IMR-90 (cell line): ENCODE results near the gene SLC4A1AP. TPM values are rescaled to one million over a fixed set of nuclear protein-coding genes. Genes with fewer than 3 reads are reported as not detected.

Source experiments
- ATAC-seq: fragments of 200-7000 bp; cut with Tn5 transposase; 2 replicates; pipeline ENCODE4 v1.9.1; 2020; ENCODE audit warnings: low read depth, mild to moderate bottlenecking, moderate library complexity
- BruUV-seq: library from RNA; stranded (reverse); fragments of 400-500 nt; replicated peaks from 2 replicates; lab custom pipeline; 2021; lab: Mats Ljungman, UMichigan
- CTCF ChIA-PET: fragments of 300-600 bp; formaldehyde crosslinking; extraction: SDS; loops from one replicate; lab custom pipeline; 2021; ENCODE audit warnings: antibody characterized with exemption; lab: Yijun Ruan, JAX
- POLR2A ChIA-PET: fragments of 300-600 bp; sonication (Branson Sonifier 250); formaldehyde crosslinking; loops from one replicate; lab custom pipeline; 2022; ENCODE audit warnings: antibody characterized with exemption; ENCODE audit not compliant: unreplicated experiment; lab: Charles Lee
- DNase-seq: peaks from one replicate; pipeline ENCODE4 v3.0.0; 2013
- H2AFZ ChIP-seq: replicated peaks from 2 replicates; pipeline ENCODE3; 2013; ENCODE audit warnings: low read length, mild to moderate bottlenecking; ENCODE audit not compliant: poor library complexity
- H2AK5ac ChIP-seq: 2 replicates; pipeline ENCODE4 v1.6.1; 2013; ENCODE audit warnings: low read depth, low read length, inconsistent platforms
- H2AK9ac ChIP-seq: replicated peaks from 2 replicates; pipeline ENCODE3; 2013; ENCODE audit warnings: mild to moderate bottlenecking, low read depth, low read length, moderate library complexity; ENCODE audit not compliant: poor library complexity
- H2BK120ac ChIP-seq: 2 replicates; pipeline ENCODE4 v1.6.1; 2013; ENCODE audit warnings: low read depth, low read length, inconsistent platforms
- H2BK15ac ChIP-seq: 3 replicates; pipeline ENCODE4 v1.6.1; 2013; ENCODE audit warnings: low read depth, low read length, inconsistent platforms
- H2BK20ac ChIP-seq: 2 replicates; pipeline ENCODE4 v1.6.1; 2013; ENCODE audit warnings: low read depth, mild to moderate bottlenecking, inconsistent platforms, low read length, moderate library complexity
- H2BK5ac ChIP-seq: 2 replicates; pipeline ENCODE4 v1.6.1; 2013; ENCODE audit warnings: mild to moderate bottlenecking, low read depth, low read length, inconsistent platforms; ENCODE audit not compliant: poor library complexity, severe bottlenecking
- H3K14ac ChIP-seq: replicated peaks from 2 replicates; pipeline ENCODE4 v1.6.1; 2013; ENCODE audit warnings: low read depth, low read length, inconsistent platforms
- H3K18ac ChIP-seq: 2 replicates; pipeline ENCODE4 v1.6.1; 2013; ENCODE audit warnings: low read depth, low read length, control low read depth
- H3K23ac ChIP-seq: 2 replicates; pipeline ENCODE4 v1.6.1; 2013; ENCODE audit warnings: low read depth, low read length, inconsistent platforms
- H3K27ac ChIP-seq: 2 replicates; pipeline ENCODE4 v1.5.1; 2013; ENCODE audit warnings: mild to moderate bottlenecking, control low read depth, low read length; ENCODE audit not compliant: insufficient read depth
- H3K27me3 ChIP-seq: 2 replicates; pipeline ENCODE4 v1.6.1; 2013; ENCODE audit warnings: low read length; ENCODE audit not compliant: control insufficient read depth, insufficient read depth
- H3K36me3 ChIP-seq: 2 replicates; pipeline ENCODE4 v1.6.1; 2013; ENCODE audit warnings: low read length, mixed read lengths; ENCODE audit not compliant: control insufficient read depth, insufficient read depth
- H3K4ac ChIP-seq: 2 replicates; pipeline ENCODE4 v1.6.1; 2013; ENCODE audit warnings: low read depth, low read length, inconsistent platforms
- H3K4me1 ChIP-seq: 2 replicates; pipeline ENCODE4 v1.6.1; 2013; ENCODE audit warnings: low read length, mixed read lengths; ENCODE audit not compliant: control insufficient read depth, insufficient read depth
- H3K4me2 ChIP-seq: 2 replicates; pipeline ENCODE4 v1.6.1; 2013; ENCODE audit warnings: low read depth, mild to moderate bottlenecking, control low read depth, low read length, moderate library complexity
- H3K4me3 ChIP-seq: 2 replicates; pipeline ENCODE4 v1.5.1; 2013; ENCODE audit warnings: low read depth, mild to moderate bottlenecking, control low read depth, low read length, moderate library complexity; ENCODE audit not compliant: insufficient read depth
- H3K56ac ChIP-seq: 2 replicates; pipeline ENCODE4 v1.6.1; 2013; ENCODE audit warnings: low read length, inconsistent platforms; ENCODE audit not compliant: insufficient read depth; ENCODE audit errors: extremely low read depth
- H3K79me1 ChIP-seq, 2 experiments: 2 replicates each; pipeline ENCODE4 v1.6.1; 2013; ENCODE audit warnings: low read length in 2 of 2, inconsistent platforms in 1 of 2, low read depth in 1 of 2
- H3K9ac ChIP-seq: 2 replicates; pipeline ENCODE4 v1.6.1; 2013; ENCODE audit warnings: low read depth, low read length, control low read depth
- H3K9me1 ChIP-seq: 2 replicates; pipeline ENCODE4 v1.6.1; 2013; ENCODE audit warnings: low read length, inconsistent platforms; ENCODE audit not compliant: insufficient read depth
- H3K9me3 ChIP-seq: 2 replicates; pipeline ENCODE4 v1.6.1; 2013; ENCODE audit warnings: low read length; ENCODE audit not compliant: control insufficient read depth, insufficient read depth
- H4K20me1 ChIP-seq: 2 replicates; pipeline ENCODE4 v1.6.1; 2013; ENCODE audit warnings: low read length, inconsistent platforms; ENCODE audit not compliant: insufficient read depth
- H4K5ac ChIP-seq: 2 replicates; pipeline ENCODE4 v1.6.1; 2013; ENCODE audit warnings: mild to moderate bottlenecking, low read depth, low read length, control low read depth
- H4K8ac ChIP-seq, 2 experiments: 2 replicates each; pipeline ENCODE4 v1.6.1; 2013; ENCODE audit warnings: low read depth in 2 of 2, low read length in 2 of 2, control low read depth in 1 of 2, inconsistent platforms in 1 of 2
- H4K91ac ChIP-seq: 2 replicates; pipeline ENCODE4 v1.6.1; 2013; ENCODE audit warnings: low read depth, low read length, inconsistent platforms; ENCODE audit not compliant: insufficient read depth
- CEBPB ChIP-seq: IDR thresholded peaks from 2 replicates; pipeline ENCODE4 v1.6.1; 2012; ENCODE audit warnings: low read depth, low read length, improper control_type of control experiment
- FOS ChIP-seq: fragments of 150-350 bp; IDR thresholded peaks from 2 replicates; pipeline ENCODE4 v1.6.1; 2016; ENCODE audit warnings: low read depth, low read length
- RAD21 ChIP-seq: IDR thresholded peaks from 2 replicates; pipeline ENCODE4 v1.6.1; 2012; ENCODE audit warnings: low read length, improper control_type of control experiment
- WGBS, 2 experiments: methylation state at CpG; one replicate each; pipeline versions ENCODE4 v1.1.5 to v1.1.7; 2013; ENCODE audit warnings: missing lambda C conversion rate in 2 of 2; ENCODE audit not compliant: insufficient read length in 1 of 2; ENCODE audit errors: extremely low coverage in 2 of 2; 5-methylcytosine and 5-hydroxymethylcytosine counted together
- dilution Hi-C: fragments of 300-500 bp; cut with HindIII; formaldehyde crosslinking; loops from one replicate; pipeline ENCODE4 v1.14.3; 2018; ENCODE audit warnings: low sequenced_read_pairs; ENCODE audit not compliant: unreplicated experiment
- in situ Hi-C: fragments of 300-500 bp; cut with MboI; formaldehyde crosslinking; loops from 3 replicates; pipeline ENCODE4 v1.14.3; 2019; ENCODE audit warnings: low sequenced_read_pairs, inconsistent platforms, mixed read lengths
- intact Hi-C: fragments of 100-400 bp; cut with micrococcal nuclease; formaldehyde crosslinking; loops from 2 replicates; pipeline ENCODE4 v1.10.0; 2022
- polyA plus RNA-seq, 3 experiments: library from polyadenylated mRNA; depleted of rRNA; stranded (reverse); fragments of >200 nt; gene quantifications; 2 replicates each; pipeline ENCODE4 v1.2.3, GENCODE V29; 2012; ENCODE audit warnings: low replicate concordance in 1 of 3
- total RNA-seq: library from RNA; depleted of rRNA; stranded (reverse); fragments of >200 nt; gene quantifications from 2 replicates; pipeline ENCODE4 v1.2.3, GENCODE V29; 2012

The SLC4A1AP gene
- total and polyA plus RNA-seq, 2 of the 4 experiments (the other 2 are of a cell fraction), result 11.7 to 13.6 TPM

DNA sequence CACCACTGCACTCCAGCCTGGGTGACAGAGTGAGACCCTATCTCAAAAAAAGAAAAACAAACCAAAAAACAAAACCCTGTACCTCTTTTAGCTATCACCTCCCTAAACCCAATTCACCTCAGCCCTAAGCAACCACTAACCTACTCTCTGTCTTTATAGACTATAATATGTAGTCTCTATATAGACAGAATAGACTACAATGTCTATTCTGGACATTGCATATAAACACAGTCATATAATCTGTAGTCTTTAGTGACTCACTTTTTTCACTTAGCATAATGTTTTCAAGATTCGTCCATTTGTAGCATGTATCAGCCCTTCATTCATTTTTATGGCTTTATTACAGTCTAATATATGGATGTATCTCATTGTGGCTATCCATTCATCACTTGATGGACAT lies 70.6 kb downstream of the SLC4A1AP start:
- Histone ChIP-seq H2BK20ac (no peak overlapping the region), H2AFZ (no peak overlapping the region), H3K9ac (no peak overlapping the region), H3K4me1 (peaks cover 9% of the 10 kb centered on the region), H3K23ac (no peak overlapping the region), H3K9me1 (peaks cover 4% of the 10 kb centered on the region), H3K56ac (no peak overlapping the region), H3K27ac (no peak overlapping the region), H3K4me2 (no peak overlapping the region), H2BK120ac (no peak overlapping the region), H3K14ac (no peak overlapping the region), H3K36me3 (no peaks in the 10 kb centered on the region), H2BK15ac (no peak overlapping the region), H3K27me3 (no peaks in the 10 kb centered on the region), H3K18ac (no peak overlapping the region), H3K79me1 (no peaks in the 10 kb centered on the region), H3K9me3 (no peaks in the 10 kb centered on the region), H4K91ac (no peak overlapping the region), H4K20me1 (no peaks in the 10 kb centered on the region), H3K4ac (no peak overlapping the region), H3K4me3 (no peak overlapping the region), H2AK9ac (no peak overlapping the region), H4K5ac (no peak overlapping the region), H2BK5ac (no peak overlapping the region), H4K8ac (no peak overlapping the region), H2AK5ac (no peak overlapping the region)
- ChIA-PET POLR2A (no interaction called here), CTCF (no interaction called here)
- no peak for DNase-seq
- no CpG with 5 or more reads among the region's 1 CpG for WGBS, 2 experiments
- ATAC-seq, result no peak
- no TSS peak for BruUV-seq
- TF ChIP-seq RAD21, result no peak
- no peak for TF ChIP-seq CEBPB
- TF ChIP-seq FOS, result no peak
- dilution Hi-C loops (no loop called here), intact Hi-C loops (no loop called here), in situ Hi-C loops (no loop called here)
